Hematopoietic multipotent progenitor cell treated with erythropoietin and hydrocortisone succinate and interleukin-3 and kit ligand, for 4 days (in vitro differentiated cells): ENCODE measurements around the gene FBXW8.
A peak's percentile ranks its signal among the peaks of the same experiment; 100 is the strongest.

ENCODE experiments used
- DNase-seq: peaks from one replicate; pipeline ENCODE4 v3.0.0-alpha.2; 2015

Gene FBXW8

GRCh38 chr12:116887897-116888296, 22.9 kb upstream of the FBXW8 start:
- DNase-seq, result no peak

- no peak for DNase-seq
Measured at GRCh38 chr12:116890330-116890729, 20.4 kb upstream of the FBXW8 start.

- DNase-seq, result no peak
Measured at GRCh38 chr12:116891019-116891418, 19.7 kb upstream of the FBXW8 start.

GRCh38 chr12:116892349-116893140, 18.2 kb upstream of the FBXW8 start:
- DNase-seq, result peak; percentile 23

GRCh38 chr12:116894913-116895312, 15.8 kb upstream of the FBXW8 start:
- no peak for DNase-seq

- no peak for DNase-seq
Measured at GRCh38 chr12:116896411-116896924, 14.3 kb upstream of the FBXW8 start.

- DNase-seq, result no peak
Measured at GRCh38 chr12:116897476-116897875, 13.3 kb upstream of the FBXW8 start.

- no peak for DNase-seq
Measured at GRCh38 chr12:116898669-116899068, 12.1 kb upstream of the FBXW8 start.

GRCh38 chr12:116901612-116902011, 9.1 kb upstream of the FBXW8 start:
- no peak for DNase-seq

- no peak for DNase-seq
Measured at GRCh38 chr12:116903818-116904217, 6.9 kb upstream of the FBXW8 start.

- no peak for DNase-seq
Measured at GRCh38 chr12:116906285-116906684, 4.5 kb upstream of the FBXW8 start.

- DNase-seq, result no peak
Measured at GRCh38 chr12:116910280-116910644, 488 bp upstream of the FBXW8 start.

GRCh38 chr12:116915326-116915725, 4.6 kb downstream of the FBXW8 start:
- DNase-seq, result no peak

- DNase-seq, result no peak
Measured at GRCh38 chr12:116916122-116916521, 5.4 kb downstream of the FBXW8 start.

GRCh38 chr12:116916714-116917114, 6.0 kb downstream of the FBXW8 start:
- DNase-seq, result peak; percentile 90

GRCh38 chr12:116918464-116918863, 7.7 kb downstream of the FBXW8 start:
- DNase-seq, result peak; percentile 21

- DNase-seq, result peak; percentile 93
Measured at GRCh38 chr12:116919247-116919661, 8.5 kb downstream of the FBXW8 start.

- no peak for DNase-seq
Measured at GRCh38 chr12:116919706-116920485, 9.1 kb downstream of the FBXW8 start.

- DNase-seq, result no peak
Measured at GRCh38 chr12:116920939-116921338, 10.2 kb downstream of the FBXW8 start.

- no peak for DNase-seq
Measured at GRCh38 chr12:116922194-116922897, 11.6 kb downstream of the FBXW8 start.

- DNase-seq, result peak; percentile 83
Measured at GRCh38 chr12:116924558-116925453, 14.1 kb downstream of the FBXW8 start.
